ENCODE results near the gene WDR90.

WDR90 gene

GRCh38 chr16:678858-679813 is 30.0 kb downstream of the WDR90 start:
- TF ChIP-seq, protein P1, sequence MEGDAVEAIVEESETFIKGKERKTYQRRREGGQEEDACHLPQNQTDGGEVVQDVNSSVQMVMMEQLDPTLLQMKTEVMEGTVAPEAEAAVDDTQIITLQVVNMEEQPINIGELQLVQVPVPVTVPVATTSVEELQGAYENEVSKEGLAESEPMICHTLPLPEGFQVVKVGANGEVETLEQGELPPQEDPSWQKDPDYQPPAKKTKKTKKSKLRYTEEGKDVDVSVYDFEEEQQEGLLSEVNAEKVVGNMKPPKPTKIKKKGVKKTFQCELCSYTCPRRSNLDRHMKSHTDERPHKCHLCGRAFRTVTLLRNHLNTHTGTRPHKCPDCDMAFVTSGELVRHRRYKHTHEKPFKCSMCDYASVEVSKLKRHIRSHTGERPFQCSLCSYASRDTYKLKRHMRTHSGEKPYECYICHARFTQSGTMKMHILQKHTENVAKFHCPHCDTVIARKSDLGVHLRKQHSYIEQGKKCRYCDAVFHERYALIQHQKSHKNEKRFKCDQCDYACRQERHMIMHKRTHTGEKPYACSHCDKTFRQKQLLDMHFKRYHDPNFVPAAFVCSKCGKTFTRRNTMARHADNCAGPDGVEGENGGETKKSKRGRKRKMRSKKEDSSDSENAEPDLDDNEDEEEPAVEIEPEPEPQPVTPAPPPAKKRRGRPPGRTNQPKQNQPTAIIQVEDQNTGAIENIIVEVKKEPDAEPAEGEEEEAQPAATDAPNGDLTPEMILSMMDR (IDR thresholded peaks at IDR 0.05) = no peak

DNA sequence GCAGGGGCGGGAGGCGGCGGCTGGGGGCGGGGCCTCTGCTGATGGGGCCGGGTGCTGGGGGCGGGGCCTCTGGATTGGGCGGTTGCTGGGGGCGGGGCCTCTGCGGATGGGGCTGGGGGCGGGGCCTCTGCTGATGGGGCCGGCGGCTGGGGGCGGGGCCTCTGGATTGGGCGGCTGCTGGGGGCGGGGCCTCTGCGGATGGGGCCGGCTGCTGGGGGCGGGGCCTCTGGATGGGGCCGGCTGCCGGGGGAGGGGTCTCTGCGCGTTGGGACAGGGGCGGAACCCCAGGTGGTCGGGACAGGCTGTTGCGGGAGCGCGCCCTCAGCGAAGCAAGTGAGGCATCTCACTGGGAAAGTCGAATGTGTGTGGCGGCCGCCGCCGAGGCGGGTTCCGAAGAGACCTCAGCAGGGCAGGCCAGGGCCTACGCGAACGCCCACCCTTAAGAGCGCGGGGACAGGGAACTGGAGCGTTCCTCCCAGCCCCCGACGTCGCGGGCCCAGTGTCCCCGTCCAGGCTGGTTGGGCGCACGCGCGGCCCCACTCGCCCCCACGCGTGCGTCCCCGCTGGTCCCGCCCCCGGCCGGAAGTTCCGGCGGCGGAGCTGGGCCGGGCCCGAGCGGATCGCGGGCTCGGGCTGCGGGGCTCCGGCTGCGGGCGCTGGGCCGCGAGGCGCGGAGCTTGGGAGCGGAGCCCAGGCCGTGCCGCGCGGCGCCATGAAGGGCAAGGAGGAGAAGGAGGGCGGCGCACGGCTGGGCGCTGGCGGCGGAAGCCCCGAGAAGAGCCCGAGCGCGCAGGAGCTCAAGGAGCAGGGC is 30.9 kb downstream of the WDR90 start, which contains the start of gene STUB1:
TSS of gene STUB1 (plus strand) at position 597 of the 811 bp plus-strand sequence. CDS start at position 713, 116 bp downstream.
- TF ChIP-seq, protein P1 (IDR thresholded peaks at IDR 0.05) = no peak

DNA sequence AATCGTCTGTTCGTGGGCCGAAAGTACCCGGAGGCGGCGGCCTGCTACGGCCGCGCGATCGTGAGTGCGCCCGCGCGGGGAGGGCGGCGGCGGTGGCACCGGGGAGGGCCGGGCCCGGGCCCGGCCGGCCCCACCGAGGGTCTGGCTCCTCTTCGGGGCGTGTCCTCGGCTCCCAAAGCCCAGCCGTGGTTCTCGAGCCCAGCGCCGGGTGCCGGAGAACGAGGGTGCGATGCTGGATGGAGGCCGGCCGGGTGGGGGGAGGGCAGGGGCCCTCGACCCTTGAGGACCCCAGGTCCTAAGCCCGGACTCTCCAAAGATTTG is 31.4 kb downstream of the WDR90 start:
- TF ChIP-seq, protein P1 (IDR thresholded peaks at IDR 0.05) = no peak

- TF ChIP-seq, protein P1 (IDR thresholded peaks at IDR 0.05) = peak; percentile 30; the same call in 1 of the 2 replicates
Observed at GRCh38 chr16:680967-681745, 32.0 kb downstream of the WDR90 start.

- TF ChIP-seq, protein P1 (IDR thresholded peaks at IDR 0.05) = no peak
Observed at GRCh38 chr16:681746-682427, 32.7 kb downstream of the WDR90 start.

GRCh38 chr16:682493-683395 is 33.6 kb downstream of the WDR90 start:
- TF ChIP-seq, protein P1 (IDR thresholded peaks at IDR 0.05) = no peak

Data from LNCAP (cell line).